HCEC 1CT (cell line): ENCODE data around the gene KCNIP4.

Source experiments
- DNase-seq: peaks from one replicate; pipeline ENCODE4 v3.0.0-alpha.2; 2017

KCNIP4 gene

GRCh38 chr4:21554066-21554465 is 394.5 kb downstream of the KCNIP4 start:
- DNase-seq = no peak

GRCh38 chr4:21552455-21552854 is 396.1 kb downstream of the KCNIP4 start:
- no peak for DNase-seq

GRCh38 chr4:21544955-21545354 is 403.6 kb downstream of the KCNIP4 start:
- DNase-seq = no peak

GRCh38 chr4:21544415-21544814 is 404.2 kb downstream of the KCNIP4 start:
- no peak for DNase-seq

- DNase-seq = no peak
Measured at GRCh38 chr4:21543514-21543913, 405.1 kb downstream of the KCNIP4 start.

GRCh38 chr4:21535898-21536297 is 412.7 kb downstream of the KCNIP4 start:
- no peak for DNase-seq

- no peak for DNase-seq
Measured at GRCh38 chr4:21531048-21531447, 417.5 kb downstream of the KCNIP4 start.

- no peak for DNase-seq
Measured at GRCh38 chr4:21529214-21529613, 419.4 kb downstream of the KCNIP4 start.

GRCh38 chr4:21522296-21522695 is 426.3 kb downstream of the KCNIP4 start:
- no peak for DNase-seq

- DNase-seq = no peak
Measured at GRCh38 chr4:21517126-21517859, 431.3 kb downstream of the KCNIP4 start.

- DNase-seq = no peak
Measured at GRCh38 chr4:21514022-21514694, 434.4 kb downstream of the KCNIP4 start.

- no peak for DNase-seq
Measured at GRCh38 chr4:21512353-21512752, 436.2 kb downstream of the KCNIP4 start.

GRCh38 chr4:21507439-21507838 is 441.1 kb downstream of the KCNIP4 start:
- DNase-seq = no peak

GRCh38 chr4:21490682-21491081 is 457.9 kb downstream of the KCNIP4 start:
- no peak for DNase-seq

- no peak for DNase-seq
Measured at GRCh38 chr4:21476757-21477156, 471.8 kb downstream of the KCNIP4 start.

GRCh38 chr4:21474195-21474594 is 474.4 kb downstream of the KCNIP4 start:
- DNase-seq = no peak

GRCh38 chr4:21470535-21470934 is 478.0 kb downstream of the KCNIP4 start:
- DNase-seq = no peak

- DNase-seq = peak; percentile 1
Measured at GRCh38 chr4:21469438-21470300, 478.9 kb downstream of the KCNIP4 start.

- DNase-seq = no peak
Measured at GRCh38 chr4:21467551-21467950, 481.0 kb downstream of the KCNIP4 start.

- DNase-seq = no peak
Measured at GRCh38 chr4:21457086-21457840, 491.3 kb downstream of the KCNIP4 start.

- DNase-seq = no peak
Measured at GRCh38 chr4:21454831-21455230, 493.7 kb downstream of the KCNIP4 start.

- DNase-seq = no peak
Measured at GRCh38 chr4:21454201-21454600, 494.4 kb downstream of the KCNIP4 start.

GRCh38 chr4:21452931-21453330 is 495.6 kb downstream of the KCNIP4 start:
- DNase-seq = no peak
